HepG2 (cell line): ENCODE measurements around the gene PIEZO2.

ENCODE experiments used
- PHF21A ChIP-seq: sonication (generic); formaldehyde crosslinking; IDR thresholded peaks from 2 replicates; pipeline ENCODE4 v1.5.0; 2020; ENCODE audit warnings: mild to moderate bottlenecking, missing genetic modification reagents
- POLR2AphosphoS5 ChIP-seq: IDR thresholded peaks from 2 replicates; pipeline ENCODE4 v1.6.1; 2012; ENCODE audit warnings: low read depth, low read length
- REST ChIP-seq, 2 experiments: IDR thresholded peaks; 2 replicates each; pipeline ENCODE4 v1.6.1; 2011 to 2012; ENCODE audit warnings: low read length in 2 of 2, borderline replicate concordance in 1 of 2, low read depth in 1 of 2, mild to moderate bottlenecking in 1 of 2, moderate library complexity in 1 of 2
- ZFY ChIP-seq: sonication (generic); formaldehyde crosslinking; IDR thresholded peaks from 2 replicates; pipeline ENCODE4 v1.4.0; 2020; ENCODE audit warnings: missing genetic modification reagents

GRCh38 chr18:11020161-11020853 lies 129.1 kb downstream of the PIEZO2 start:
- TF ChIP-seq POLR2AphosphoS5: no peak
- no peak for TF ChIP-seq PHF21A (CRISPR knock-in tag)
- TF ChIP-seq REST (IDR thresholded peaks at IDR 0.05; ENCODE audit: borderline replicate concordance in 1 of 2, low read depth in 1 of 2, low read length in 2 of 2): no peak
- TF ChIP-seq ZFY (CRISPR knock-in tag): no peak
